Measurements from ENCODE around the gene HCFC1.

The HCFC1 gene

DNA sequence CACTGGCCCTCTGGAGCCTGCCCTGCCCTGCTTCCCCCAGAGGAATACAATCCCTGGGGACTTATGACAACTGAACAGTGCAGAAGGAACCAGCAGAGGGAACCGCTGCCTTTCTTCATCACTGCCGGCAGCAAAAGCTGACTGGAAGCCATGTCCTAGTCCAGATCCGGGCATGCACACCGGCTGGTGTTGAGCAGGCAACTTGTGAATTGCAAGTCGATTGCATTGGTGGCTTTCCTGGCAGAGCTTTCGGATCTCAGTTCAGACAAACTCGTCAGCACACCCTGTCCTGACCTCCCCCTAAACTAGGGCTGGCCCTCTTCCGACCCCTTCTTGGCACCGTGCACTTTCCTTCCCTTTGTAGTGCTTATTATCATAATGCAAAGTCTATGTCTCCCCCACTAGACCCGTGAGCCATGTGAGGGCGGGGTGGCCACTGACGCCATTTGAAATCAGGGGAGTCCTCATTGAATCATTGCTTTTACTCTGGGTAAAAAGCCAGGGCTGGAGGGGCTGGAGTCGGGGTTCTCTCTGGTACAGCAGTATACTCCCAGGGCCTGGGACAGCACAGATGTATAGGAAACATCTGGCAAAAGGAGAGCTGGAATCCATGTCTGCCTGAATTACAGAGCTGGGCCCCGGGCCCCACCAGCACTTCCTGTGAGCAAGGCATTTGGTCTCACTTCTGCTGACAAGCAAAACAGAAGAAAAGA, 47.3 kb downstream of the HCFC1 start:
- no peak overlapping the region for H3K4me3 ChIP-seq (ENCODE audit: insufficient read depth, low read depth, low read length)
- peaks cover 11% of the 10 kb centered on the region for H3K4me1 ChIP-seq (ENCODE audit: control insufficient read depth, insufficient read depth, low read length)
- H3K27me3 ChIP-seq (ENCODE audit: control insufficient read depth, insufficient read depth, low read length, poor library complexity, severe bottlenecking): peaks cover 8% of the 10 kb centered on the region
- no peaks in the 10 kb centered on the region for H3K9me3 ChIP-seq (ENCODE audit: control insufficient read depth, low read length)
- 78 to 79% methylated on average over 14 of the region's 14 CpGs for WGBS, 2 experiments
- no peaks in the 10 kb centered on the region for H3K36me3 ChIP-seq (ENCODE audit: control insufficient read depth, insufficient read depth, low read length)
- H3K27ac ChIP-seq (ENCODE audit: insufficient read depth, low read depth, low read length, poor library complexity, severe bottlenecking): no peak overlapping the region

DNA sequence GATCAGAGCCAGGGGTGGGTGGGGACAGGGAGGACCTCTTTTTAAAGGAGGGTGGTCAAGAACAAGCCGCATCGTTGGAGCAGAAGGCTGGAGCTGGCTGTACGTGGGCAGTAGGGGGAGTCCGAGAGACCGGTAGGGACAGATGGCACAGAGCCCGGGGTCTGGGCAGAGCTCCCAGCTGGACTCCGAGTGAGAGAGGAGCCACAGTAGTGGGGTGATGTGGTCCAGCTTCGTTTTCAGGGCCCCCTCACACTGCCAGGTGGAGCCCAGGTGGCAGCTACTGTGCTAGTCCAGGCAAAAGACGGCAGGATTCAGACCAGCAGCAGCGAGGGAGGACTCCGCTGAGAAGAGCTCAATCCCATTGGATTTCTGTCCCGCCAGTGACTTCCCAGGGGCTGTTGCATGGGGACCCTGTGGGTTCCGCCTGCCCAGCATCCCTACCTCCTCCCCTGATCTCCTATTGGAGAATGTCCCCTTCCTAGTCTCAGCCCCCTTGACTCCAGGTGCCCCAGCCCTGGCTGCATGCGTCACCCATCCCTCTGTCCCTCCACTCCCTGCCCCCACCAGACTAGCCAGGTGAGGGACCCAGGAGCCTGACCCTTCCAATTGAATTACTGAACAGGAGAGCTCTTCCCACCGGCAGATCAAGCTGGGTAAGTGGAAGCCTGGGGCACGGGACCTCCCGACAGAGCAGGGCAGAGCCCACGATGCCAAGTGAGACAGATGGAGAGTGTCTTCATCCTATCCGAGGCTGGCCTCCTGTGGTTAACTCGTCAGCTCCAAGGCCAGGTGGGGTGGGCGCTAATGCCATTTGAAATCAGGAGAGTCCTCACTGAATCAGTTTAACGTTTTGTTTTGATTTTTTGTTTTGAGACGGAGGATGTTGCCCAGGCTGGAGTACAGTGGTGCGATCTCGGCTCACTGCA, 48.4 kb downstream of the HCFC1 start:
- no peaks in the 10 kb centered on the region for H3K9me3 ChIP-seq (ENCODE audit: control insufficient read depth, low read length)
- H3K4me3 ChIP-seq (ENCODE audit: insufficient read depth, low read depth, low read length): no peak overlapping the region
- no peaks in the 10 kb centered on the region for H3K36me3 ChIP-seq (ENCODE audit: control insufficient read depth, insufficient read depth, low read length)
- H3K4me1 ChIP-seq (ENCODE audit: control insufficient read depth, insufficient read depth, low read length): peaks cover 11% of the 10 kb centered on the region
- no peak overlapping the region for H3K27ac ChIP-seq (ENCODE audit: insufficient read depth, low read depth, low read length, poor library complexity, severe bottlenecking)
- WGBS, 2 experiments: 74 to 75% methylated on average over 25 of the region's 25 CpGs
- peaks cover 8% of the 10 kb centered on the region for H3K27me3 ChIP-seq (ENCODE audit: control insufficient read depth, insufficient read depth, low read length, poor library complexity, severe bottlenecking)

DNA sequence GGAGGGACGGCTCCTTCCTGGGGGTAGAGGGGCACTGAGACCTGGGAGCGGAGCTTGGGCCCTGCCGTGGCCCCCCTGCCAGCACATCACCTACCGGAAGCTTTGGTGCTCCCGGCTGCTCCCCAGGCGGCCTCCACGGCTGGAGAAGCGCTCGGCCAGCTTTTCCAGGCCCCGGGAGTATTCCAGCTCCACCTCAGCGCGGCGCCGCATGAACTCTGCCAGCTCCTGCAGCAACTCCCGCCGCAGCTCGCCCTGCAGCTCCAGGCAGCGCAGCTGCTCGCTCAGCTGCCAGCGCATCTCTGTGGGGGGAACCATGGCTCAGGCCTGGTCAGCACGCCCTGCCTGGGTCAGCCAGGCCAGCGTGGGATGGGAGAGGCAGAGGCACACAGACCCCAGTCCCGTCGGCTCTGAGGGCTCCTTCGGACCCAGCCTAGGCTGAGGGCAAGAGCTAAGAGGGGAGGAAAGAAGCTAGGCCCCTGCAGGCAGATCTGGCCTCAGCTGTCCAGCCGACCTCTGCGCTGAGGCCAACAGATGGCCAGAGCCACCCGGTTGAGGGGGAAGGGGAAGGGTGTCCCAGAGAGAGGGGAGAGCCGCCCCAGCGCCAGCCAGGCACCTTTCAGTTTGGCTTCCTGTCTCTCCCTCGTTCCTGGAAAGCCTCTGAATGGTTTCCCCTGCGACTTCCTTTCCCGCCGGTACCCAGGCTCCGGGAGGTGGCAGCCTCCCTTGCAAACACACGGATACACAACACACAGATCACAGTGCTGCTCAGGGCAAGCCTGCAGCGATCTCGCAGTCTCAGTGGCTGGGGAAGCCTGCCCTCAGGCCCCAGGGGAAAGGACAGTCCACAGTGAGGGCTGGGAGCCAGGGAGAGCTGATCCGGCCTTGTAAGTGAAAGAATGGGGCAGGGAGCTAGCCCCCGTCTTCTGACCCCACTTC, 49.8 kb downstream of the HCFC1 start:
- Histone ChIP-seq H3K27ac (ENCODE audit: insufficient read depth, low read depth, low read length, poor library complexity, severe bottlenecking) (no peak overlapping the region), H3K27me3 (ENCODE audit: control insufficient read depth, insufficient read depth, low read length, poor library complexity, severe bottlenecking) (peaks cover 8% of the 10 kb centered on the region), H3K9me3 (ENCODE audit: control insufficient read depth, low read length) (no peaks in the 10 kb centered on the region), H3K4me3 (ENCODE audit: insufficient read depth, low read depth, low read length) (no peak overlapping the region), H3K4me1 (ENCODE audit: control insufficient read depth, insufficient read depth, low read length) (peaks cover 6% of the 10 kb centered on the region), H3K36me3 (ENCODE audit: control insufficient read depth, insufficient read depth, low read length) (no peaks in the 10 kb centered on the region)
- 91 to 92% methylated on average over 40 of the region's 40 CpGs for WGBS, 2 experiments

DNA sequence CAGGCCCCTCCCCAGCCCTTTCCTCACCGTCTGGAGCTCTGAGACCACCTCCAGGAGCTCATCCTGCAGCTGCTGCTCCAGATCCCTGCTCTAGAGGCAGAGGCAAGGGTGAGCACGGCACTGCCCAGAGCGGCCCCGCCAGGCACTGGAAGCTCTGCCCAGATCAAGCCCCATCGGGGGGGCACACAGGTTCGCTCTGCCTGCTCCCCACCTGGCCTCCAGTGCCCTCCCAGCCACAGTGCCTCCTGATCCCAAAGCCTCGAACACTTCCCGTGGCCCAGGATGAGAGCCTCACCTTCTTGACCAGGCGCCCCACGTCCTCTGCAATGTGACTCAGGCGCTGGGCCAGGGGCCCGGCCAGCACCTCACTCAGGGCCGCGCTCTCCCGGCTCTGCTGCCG, 50.5 kb downstream of the HCFC1 start:
- no peak overlapping the region for H3K27ac ChIP-seq (ENCODE audit: insufficient read depth, low read depth, low read length, poor library complexity, severe bottlenecking)
- no peaks in the 10 kb centered on the region for H3K4me1 ChIP-seq (ENCODE audit: control insufficient read depth, insufficient read depth, low read length)
- no peaks in the 10 kb centered on the region for H3K36me3 ChIP-seq (ENCODE audit: control insufficient read depth, insufficient read depth, low read length)
- WGBS, 2 experiments: 91 to 92% methylated on average over 16 of the region's 16 CpGs
- no peak overlapping the region for H3K4me3 ChIP-seq (ENCODE audit: insufficient read depth, low read depth, low read length)
- H3K27me3 ChIP-seq (ENCODE audit: control insufficient read depth, insufficient read depth, low read length, poor library complexity, severe bottlenecking): peaks cover 8% of the 10 kb centered on the region
- no peaks in the 10 kb centered on the region for H3K9me3 ChIP-seq (ENCODE audit: control insufficient read depth, low read length)

DNA sequence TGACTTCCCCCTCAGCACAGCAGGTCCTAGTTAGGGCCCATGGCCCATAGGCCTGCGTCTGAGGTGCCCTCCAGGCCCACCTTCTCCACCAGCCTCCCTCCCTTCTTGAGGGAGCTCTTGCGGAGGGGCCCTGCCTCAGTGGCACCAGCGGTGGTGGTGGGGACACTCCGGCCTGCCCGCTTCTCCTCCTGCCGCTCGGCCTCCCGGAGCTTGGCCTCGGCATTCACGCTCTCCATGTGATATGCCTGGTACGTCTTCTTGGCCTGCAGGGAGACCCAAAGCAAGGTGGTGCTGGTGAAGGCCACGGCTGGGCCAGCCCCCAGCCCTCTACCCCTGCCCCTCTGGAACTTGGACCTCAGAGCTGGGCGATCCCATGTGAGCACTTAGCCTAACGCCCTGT, 51.1 kb downstream of the HCFC1 start:
- H3K9me3 ChIP-seq (ENCODE audit: control insufficient read depth, low read length): no peaks in the 10 kb centered on the region

DNA sequence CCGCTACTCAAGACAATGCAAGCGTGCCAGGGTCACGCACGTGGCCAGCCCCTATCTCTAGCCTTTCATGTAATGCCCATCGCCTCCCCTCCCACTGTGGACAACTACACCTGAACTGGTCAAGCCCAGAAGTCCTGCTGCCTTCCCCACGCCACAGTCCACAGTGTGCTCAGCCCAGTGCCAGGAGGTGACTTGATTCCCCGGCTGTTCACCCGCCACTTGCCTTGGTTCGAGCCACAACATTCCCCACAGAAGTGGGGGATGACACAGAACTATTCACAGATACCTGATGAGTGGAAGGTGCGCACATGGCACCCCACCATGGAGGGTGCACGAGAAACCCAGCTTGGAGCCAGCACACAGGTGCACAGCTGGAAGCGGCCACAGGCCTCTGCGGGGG, 52.3 kb downstream of the HCFC1 start:
- Histone ChIP-seq H3K9me3 (ENCODE audit: control insufficient read depth, low read length) (no peaks in the 10 kb centered on the region), H3K4me1 (ENCODE audit: control insufficient read depth, insufficient read depth, low read length) (no peaks in the 10 kb centered on the region), H3K4me3 (ENCODE audit: insufficient read depth, low read depth, low read length) (no peak overlapping the region), H3K27me3 (ENCODE audit: control insufficient read depth, insufficient read depth, low read length, poor library complexity, severe bottlenecking) (no peaks in the 10 kb centered on the region), H3K36me3 (ENCODE audit: control insufficient read depth, insufficient read depth, low read length) (no peaks in the 10 kb centered on the region), H3K27ac (ENCODE audit: insufficient read depth, low read depth, low read length, poor library complexity, severe bottlenecking) (no peak overlapping the region)
- 97 to 98% methylated on average over 13 of the region's 13 CpGs for WGBS, 2 experiments

More for the DNA sequence above, 51.1 kb downstream of the HCFC1 start:
- Histone ChIP-seq H3K4me1 (ENCODE audit: control insufficient read depth, insufficient read depth, low read length) (no peaks in the 10 kb centered on the region), H3K27ac (ENCODE audit: insufficient read depth, low read depth, low read length, poor library complexity, severe bottlenecking) (no peak overlapping the region), H3K36me3 (ENCODE audit: control insufficient read depth, insufficient read depth, low read length) (no peaks in the 10 kb centered on the region), H3K27me3 (ENCODE audit: control insufficient read depth, insufficient read depth, low read length, poor library complexity, severe bottlenecking) (peaks cover 4% of the 10 kb centered on the region), H3K4me3 (ENCODE audit: insufficient read depth, low read depth, low read length) (no peak overlapping the region)
- 95 to 98% methylated on average over 14 of the region's 14 CpGs for WGBS, 2 experiments

DNA sequence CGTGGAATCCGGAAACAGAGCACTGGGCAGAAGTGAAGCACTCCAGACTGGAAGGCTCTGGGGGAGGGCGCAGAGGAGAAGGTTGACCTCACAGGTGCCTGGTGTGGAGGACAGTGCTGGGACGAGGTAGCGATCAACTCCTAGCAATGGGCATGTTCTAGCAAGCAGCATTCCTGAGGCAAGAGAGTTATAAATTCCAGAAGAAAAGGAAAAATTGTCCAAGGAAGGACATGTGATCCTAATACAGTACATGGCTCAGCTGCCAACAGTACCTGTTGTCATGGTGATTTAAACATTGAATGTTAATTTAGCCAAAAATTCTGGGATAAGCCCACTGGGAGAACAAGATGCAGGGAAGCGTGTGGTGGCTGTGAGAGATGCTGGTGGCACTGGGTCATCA, 53.7 kb downstream of the HCFC1 start:
- WGBS, 2 experiments: 94 to 96% methylated on average over 6 of the region's 6 CpGs
- H3K4me3 ChIP-seq (ENCODE audit: insufficient read depth, low read depth, low read length): no peak overlapping the region
- H3K27me3 ChIP-seq (ENCODE audit: control insufficient read depth, insufficient read depth, low read length, poor library complexity, severe bottlenecking): no peaks in the 10 kb centered on the region
- no peak overlapping the region for H3K27ac ChIP-seq (ENCODE audit: insufficient read depth, low read depth, low read length, poor library complexity, severe bottlenecking)
- no peaks in the 10 kb centered on the region for H3K9me3 ChIP-seq (ENCODE audit: control insufficient read depth, low read length)
- H3K4me1 ChIP-seq (ENCODE audit: control insufficient read depth, insufficient read depth, low read length): no peaks in the 10 kb centered on the region
- no peaks in the 10 kb centered on the region for H3K36me3 ChIP-seq (ENCODE audit: control insufficient read depth, insufficient read depth, low read length)

DNA sequence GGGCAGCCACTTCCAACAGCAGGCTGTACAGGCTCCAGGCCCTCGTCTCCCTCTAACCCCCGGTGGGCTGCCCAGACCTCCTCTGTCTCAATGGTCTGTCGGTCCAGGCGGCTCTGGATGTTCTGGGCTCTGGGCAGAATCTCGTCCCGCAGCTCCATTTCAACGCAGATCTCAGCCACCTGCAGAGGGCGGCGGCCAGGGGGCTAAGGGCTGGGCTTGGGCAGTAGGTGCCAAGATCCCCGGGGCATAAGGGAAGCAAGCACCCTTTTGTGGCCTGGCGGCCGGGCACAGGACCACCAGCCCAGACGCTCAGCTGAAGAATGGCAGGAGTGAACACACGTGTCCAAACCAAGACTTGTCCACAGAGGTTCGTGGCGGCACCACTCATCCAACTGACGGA, 57.9 kb downstream of the HCFC1 start:
- Histone ChIP-seq H3K27ac (ENCODE audit: insufficient read depth, low read depth, low read length, poor library complexity, severe bottlenecking) (no peak overlapping the region), H3K4me1 (ENCODE audit: control insufficient read depth, insufficient read depth, low read length) (no peaks in the 10 kb centered on the region), H3K36me3 (ENCODE audit: control insufficient read depth, insufficient read depth, low read length) (no peaks in the 10 kb centered on the region), H3K27me3 (ENCODE audit: control insufficient read depth, insufficient read depth, low read length, poor library complexity, severe bottlenecking) (no peaks in the 10 kb centered on the region), H3K9me3 (ENCODE audit: control insufficient read depth, low read length) (no peaks in the 10 kb centered on the region), H3K4me3 (ENCODE audit: insufficient read depth, low read depth, low read length) (no peak overlapping the region)
- WGBS, 2 experiments: 92 to 94% methylated on average over 17 of the region's 17 CpGs

DNA sequence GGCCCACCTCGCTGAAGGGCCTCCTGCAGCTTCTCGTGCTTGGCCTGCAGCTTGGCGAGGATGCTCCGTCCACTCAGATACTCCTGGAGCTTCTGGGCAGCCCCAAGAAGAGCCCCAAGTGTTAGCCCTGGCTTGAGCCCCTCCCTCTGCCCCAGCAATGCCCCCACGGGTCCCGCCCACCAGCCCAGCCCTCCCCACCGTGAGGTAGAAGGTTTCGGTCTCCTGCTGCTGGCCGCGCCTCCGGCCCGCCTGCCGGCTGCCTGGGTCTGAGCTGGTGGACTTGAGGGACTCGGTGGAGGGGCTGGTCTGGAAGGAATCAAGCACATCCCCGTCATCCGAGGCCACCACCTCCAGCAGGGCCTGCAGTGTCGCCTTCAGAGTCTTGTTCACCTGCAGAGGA, 58.4 kb downstream of the HCFC1 start:
- Histone ChIP-seq H3K4me3 (ENCODE audit: insufficient read depth, low read depth, low read length) (no peak overlapping the region), H3K36me3 (ENCODE audit: control insufficient read depth, insufficient read depth, low read length) (no peaks in the 10 kb centered on the region), H3K4me1 (ENCODE audit: control insufficient read depth, insufficient read depth, low read length) (no peaks in the 10 kb centered on the region), H3K9me3 (ENCODE audit: control insufficient read depth, low read length) (no peaks in the 10 kb centered on the region), H3K27me3 (ENCODE audit: control insufficient read depth, insufficient read depth, low read length, poor library complexity, severe bottlenecking) (no peaks in the 10 kb centered on the region), H3K27ac (ENCODE audit: insufficient read depth, low read depth, low read length, poor library complexity, severe bottlenecking) (no peak overlapping the region)
- 73 to 76% methylated on average over 15 to 16 of the region's 17 CpGs for WGBS, 2 experiments

Measured in ectodermal cell (in vitro differentiated cells).